Stimulated activated CD8-positive, alpha-beta memory T cell treated with anti-CD3 and anti-CD28 coated beads, Interleukin-2, amount 100 ng/mL, for 1 hour (primary cell): ENCODE results near the gene LMX1B.
A peak's percentile ranks its signal among the peaks of the same experiment; 100 is the strongest.

Experiments
- DNase-seq, 2 donors: peaks; one replicate each; pipeline ENCODE4 v3.0.0-alpha.2; 2020; ENCODE audit warnings: low read depth in 2 of 2

Gene LMX1B

GRCh38 chr9:126676685-126677143 lies 63.0 kb downstream of the LMX1B start:
- no peak for DNase-seq

- DNase-seq, result no peak
Observed at GRCh38 chr9:126677188-126678084, 63.7 kb downstream of the LMX1B start.

GRCh38 chr9:126678989-126679388 lies 65.3 kb downstream of the LMX1B start:
- DNase-seq, result no peak

GRCh38 chr9:126681336-126681735 lies 67.6 kb downstream of the LMX1B start:
- DNase-seq, result no peak

GRCh38 chr9:126682113-126682810 lies 68.5 kb downstream of the LMX1B start:
- DNase-seq, result no peak

GRCh38 chr9:126682928-126683697 lies 69.4 kb downstream of the LMX1B start:
- DNase-seq, result no peak

- no peak for DNase-seq
Observed at GRCh38 chr9:126683698-126684044, 69.9 kb downstream of the LMX1B start.

GRCh38 chr9:126684345-126684744 lies 70.6 kb downstream of the LMX1B start:
- no peak for DNase-seq

GRCh38 chr9:126684965-126685465 lies 71.3 kb downstream of the LMX1B start:
- no peak for DNase-seq

- no peak for DNase-seq
Observed at GRCh38 chr9:126687930-126688461, 74.3 kb downstream of the LMX1B start.

GRCh38 chr9:126688617-126689016 lies 74.9 kb downstream of the LMX1B start:
- DNase-seq, result no peak

GRCh38 chr9:126689027-126689825 lies 75.5 kb downstream of the LMX1B start:
- DNase-seq, result no peak

GRCh38 chr9:126690431-126691051 lies 76.8 kb downstream of the LMX1B start:
- peak; percentile 24 to 31 for DNase-seq

- DNase-seq, result no peak
Observed at GRCh38 chr9:126692041-126692758, 78.5 kb downstream of the LMX1B start.

GRCh38 chr9:126692759-126693427 lies 79.2 kb downstream of the LMX1B start:
- no peak for DNase-seq

- no peak for DNase-seq
Observed at GRCh38 chr9:126693428-126693944, 79.8 kb downstream of the LMX1B start.

- no peak for DNase-seq
Observed at GRCh38 chr9:126694206-126695081, 80.7 kb downstream of the LMX1B start.

GRCh38 chr9:126695186-126695585 lies 81.5 kb downstream of the LMX1B start:
- no peak for DNase-seq
